SK-N-SH (cell line): ENCODE measurements around the gene NEAT1. TPM values are rescaled to one million over a fixed set of nuclear protein-coding genes. Genes with fewer than 3 reads are reported as not detected.

Source experiments
- CTCF ChIA-PET: fragments of 300-600, 350-600 bp; formaldehyde crosslinking; extraction: SDS; loops from one replicate; lab custom pipeline; 2021; lab: Yijun Ruan, JAX
- POLR2A ChIA-PET: fragments of 350-600 bp; sonication (Branson Sonifier 250); formaldehyde crosslinking; extraction: SDS; loops from one replicate; lab custom pipeline; 2020; ENCODE audit warnings: antibody characterized with exemption, inconsistent platforms; lab: Yijun Ruan, JAX
- DNase-seq: peaks from one replicate; pipeline ENCODE4 v3.0.0; 2012
- H2AFZ ChIP-seq: fragments of 200-600 bp; sonication (generic); 2 replicates; pipeline ENCODE4 v1.8.1; 2016; ENCODE audit warnings: antibody characterized with exemption, mild to moderate bottlenecking, low read depth
- H3F3A ChIP-seq: fragments of 200-600 bp; sonication (generic); replicated peaks from 2 replicates; pipeline ENCODE3; 2016; ENCODE audit warnings: antibody characterized with exemption, mild to moderate bottlenecking; ENCODE audit not compliant: insufficient read depth
- H3K27ac ChIP-seq, 2 experiments: fragments of 200-500 bp in 1 of 2; fragments of 200-600 bp in 1 of 2; sonication (Bioruptor generic) in 1 of 2; sonication (generic), shearing (Covaris generic) in 1 of 2; 2 replicates each; pipeline versions ENCODE4 v1.5.1 to v1.6.1; 2014 to 2016; ENCODE audit warnings: low read depth in 2 of 2, inconsistent platforms in 1 of 2, low read length in 1 of 2, mild to moderate bottlenecking in 1 of 2, mixed read lengths in 1 of 2
- H3K27me3 ChIP-seq: fragments of 200-600 bp; sonication (generic), shearing (Covaris generic); 2 replicates; pipeline ENCODE4 v1.6.1; 2016; ENCODE audit warnings: mixed run types; ENCODE audit not compliant: insufficient read depth
- H3K36me3 ChIP-seq, 2 experiments: fragments of 200-500 bp in 1 of 2; fragments of 200-600 bp in 1 of 2; sonication (Bioruptor generic) in 1 of 2; sonication (generic) in 1 of 2; replicated peaks in 1 of 2; 2 replicates each; pipeline versions ENCODE3 to v1.5.1; 2014 to 2016; ENCODE audit warnings: low read length in 1 of 2, mild to moderate bottlenecking in 1 of 2; ENCODE audit not compliant: insufficient read depth in 2 of 2, control insufficient read depth in 1 of 2
- H3K4me1 ChIP-seq, 2 experiments: fragments of 200-500 bp in 1 of 2; fragments of 200-600 bp in 1 of 2; sonication (Bioruptor generic) in 1 of 2; sonication (generic), shearing (Covaris generic) in 1 of 2; 2 replicates each; pipeline versions ENCODE4 v1.5.1 to v1.6.1; 2014 to 2016; ENCODE audit warnings: low read depth in 1 of 2, low read length in 1 of 2, mixed run types in 1 of 2; ENCODE audit not compliant: insufficient read depth in 2 of 2, control insufficient read depth in 1 of 2
- H3K4me2 ChIP-seq: fragments of 200-600 bp; sonication (generic), shearing (Covaris generic); 2 replicates; pipeline ENCODE4 v1.6.1; 2017; ENCODE audit warnings: mixed run types
- H3K4me3 ChIP-seq, 2 experiments: fragments of 200-500 bp in 1 of 2; fragments of 200-600 bp in 1 of 2; sonication (Bioruptor generic) in 1 of 2; sonication (generic), shearing (Covaris generic) in 1 of 2; 2 replicates each; pipeline versions ENCODE4 v1.5.1 to v1.8.1; 2014 to 2016; ENCODE audit warnings: low read depth in 2 of 2, inconsistent platforms in 1 of 2, low read length in 1 of 2, mild to moderate bottlenecking in 1 of 2, mixed read lengths in 1 of 2, moderate library complexity in 1 of 2
- H3K79me2 ChIP-seq: fragments of 200-600 bp; sonication (generic); 2 replicates; pipeline ENCODE4 v1.8.1; 2017; ENCODE audit warnings: mild to moderate bottlenecking; ENCODE audit not compliant: insufficient read depth
- H3K9ac ChIP-seq: fragments of 200-600 bp; sonication (generic); 2 replicates; pipeline ENCODE4 v1.6.1; 2017; ENCODE audit warnings: mixed run types
- H3K9me2 ChIP-seq: fragments of 200-600 bp; sonication (generic); 2 replicates; pipeline ENCODE4 v1.6.1; 2017; ENCODE audit warnings: mixed run types
- H3K9me3 ChIP-seq: fragments of 200-600 bp; sonication (generic); 2 replicates; pipeline ENCODE4 v1.6.1; 2017; ENCODE audit warnings: mixed run types, mild to moderate bottlenecking, moderate library complexity
- H4K20me1 ChIP-seq: fragments of 200-600 bp; sonication (generic); 2 replicates; pipeline ENCODE4 v1.6.1; 2017; ENCODE audit warnings: mild to moderate bottlenecking, mixed run types; ENCODE audit not compliant: insufficient read depth
- CHD2 ChIP-seq: fragments of 150-350 bp; IDR thresholded peaks from 2 replicates; pipeline ENCODE4 v1.6.1; 2018; ENCODE audit warnings: low read length; ENCODE audit not compliant: partially characterized antibody
- FOXJ3 ChIP-seq: sonication (generic); formaldehyde crosslinking; IDR thresholded peaks from 2 replicates; pipeline ENCODE4 v1.5.1; 2020; ENCODE audit warnings: mild to moderate bottlenecking, missing genetic modification reagents
- GATA2 ChIP-seq: sonication (generic); formaldehyde crosslinking; IDR thresholded peaks from 2 replicates; pipeline ENCODE4 v1.5.0; 2020; ENCODE audit warnings: mild to moderate bottlenecking, missing genetic modification reagents
- MEF2A ChIP-seq: IDR thresholded peaks from 2 replicates; pipeline ENCODE4 v1.4.0; 2012; ENCODE audit warnings: low read depth, borderline replicate concordance
- RAD21 ChIP-seq: IDR thresholded peaks from 2 replicates; pipeline ENCODE4 v1.6.1; 2012; ENCODE audit warnings: mild to moderate bottlenecking, low read length
- TEAD4 ChIP-seq: IDR thresholded peaks from 2 replicates; pipeline ENCODE4 v1.4.0; 2012; ENCODE audit warnings: mild to moderate bottlenecking, borderline replicate concordance; ENCODE audit not compliant: insufficient read depth
- WGBS: methylation state at CpG from one replicate; pipeline ENCODE4 v1.1.6; 2017; ENCODE audit warnings: low lambda C conversion rate; 5-methylcytosine and 5-hydroxymethylcytosine counted together
- polyA plus RNA-seq, 3 experiments: library from polyadenylated mRNA; depleted of rRNA; stranded (reverse); fragments of >200 nt; gene quantifications; 2 replicates each; pipeline ENCODE4 v1.2.3, GENCODE V29; 2012
- TF ChIP-seq, protein P1 (sequence below): IDR thresholded peaks from 2 replicates; pipeline ENCODE4 v1.6.1; 2012; ENCODE audit warnings: mild to moderate bottlenecking, low read depth, low read length, moderate library complexity
- TF ChIP-seq, protein P2 (sequence below): fragments of 150-350 bp; IDR thresholded peaks from 2 replicates; pipeline ENCODE4 v1.6.1; 2016; ENCODE audit warnings: mild to moderate bottlenecking, low read depth, low read length
- TF ChIP-seq, protein P3 (sequence below): IDR thresholded peaks from 2 replicates; pipeline ENCODE4 v1.4.0; 2012; ENCODE audit warnings: low read depth, borderline replicate concordance
- TF ChIP-seq, protein P4 (sequence below): IDR thresholded peaks from 2 replicates; pipeline ENCODE4; 2012

NEAT1 gene
- polyA plus RNA-seq, 1 of the 3 experiments (the other 2 are of a cell fraction): 435 TPM

DNA sequence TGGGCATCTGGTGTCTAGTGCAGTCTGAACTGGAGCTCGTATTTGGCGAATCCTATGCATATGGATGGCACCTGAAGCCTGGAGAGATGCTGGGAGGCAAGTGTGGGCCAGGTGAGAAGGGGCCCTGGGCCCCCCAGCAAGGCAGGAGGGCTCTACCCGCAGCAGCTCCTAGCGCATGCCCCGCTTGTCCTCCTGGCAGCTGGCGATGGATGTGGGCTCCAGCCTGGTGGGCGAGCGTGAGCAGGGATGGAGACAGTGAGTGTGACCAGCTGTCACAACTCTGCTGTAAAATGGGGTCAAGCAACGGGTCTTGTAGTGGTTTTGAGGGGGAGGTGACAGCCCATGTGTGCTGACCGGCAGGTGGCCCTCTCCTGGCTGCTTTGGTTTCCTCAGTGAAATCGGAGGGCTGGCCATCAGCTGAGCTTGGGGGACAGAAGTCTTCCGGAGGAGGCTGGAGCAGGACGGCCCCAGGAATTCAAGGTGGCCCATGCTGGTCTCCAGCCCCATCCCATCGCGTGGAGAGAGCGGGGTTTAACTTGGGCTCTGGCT is 24.2 kb upstream of the NEAT1 start (continued):
- TF ChIP-seq, protein P1, sequence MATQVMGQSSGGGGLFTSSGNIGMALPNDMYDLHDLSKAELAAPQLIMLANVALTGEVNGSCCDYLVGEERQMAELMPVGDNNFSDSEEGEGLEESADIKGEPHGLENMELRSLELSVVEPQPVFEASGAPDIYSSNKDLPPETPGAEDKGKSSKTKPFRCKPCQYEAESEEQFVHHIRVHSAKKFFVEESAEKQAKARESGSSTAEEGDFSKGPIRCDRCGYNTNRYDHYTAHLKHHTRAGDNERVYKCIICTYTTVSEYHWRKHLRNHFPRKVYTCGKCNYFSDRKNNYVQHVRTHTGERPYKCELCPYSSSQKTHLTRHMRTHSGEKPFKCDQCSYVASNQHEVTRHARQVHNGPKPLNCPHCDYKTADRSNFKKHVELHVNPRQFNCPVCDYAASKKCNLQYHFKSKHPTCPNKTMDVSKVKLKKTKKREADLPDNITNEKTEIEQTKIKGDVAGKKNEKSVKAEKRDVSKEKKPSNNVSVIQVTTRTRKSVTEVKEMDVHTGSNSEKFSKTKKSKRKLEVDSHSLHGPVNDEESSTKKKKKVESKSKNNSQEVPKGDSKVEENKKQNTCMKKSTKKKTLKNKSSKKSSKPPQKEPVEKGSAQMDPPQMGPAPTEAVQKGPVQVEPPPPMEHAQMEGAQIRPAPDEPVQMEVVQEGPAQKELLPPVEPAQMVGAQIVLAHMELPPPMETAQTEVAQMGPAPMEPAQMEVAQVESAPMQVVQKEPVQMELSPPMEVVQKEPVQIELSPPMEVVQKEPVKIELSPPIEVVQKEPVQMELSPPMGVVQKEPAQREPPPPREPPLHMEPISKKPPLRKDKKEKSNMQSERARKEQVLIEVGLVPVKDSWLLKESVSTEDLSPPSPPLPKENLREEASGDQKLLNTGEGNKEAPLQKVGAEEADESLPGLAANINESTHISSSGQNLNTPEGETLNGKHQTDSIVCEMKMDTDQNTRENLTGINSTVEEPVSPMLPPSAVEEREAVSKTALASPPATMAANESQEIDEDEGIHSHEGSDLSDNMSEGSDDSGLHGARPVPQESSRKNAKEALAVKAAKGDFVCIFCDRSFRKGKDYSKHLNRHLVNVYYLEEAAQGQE: no peak

DNA sequence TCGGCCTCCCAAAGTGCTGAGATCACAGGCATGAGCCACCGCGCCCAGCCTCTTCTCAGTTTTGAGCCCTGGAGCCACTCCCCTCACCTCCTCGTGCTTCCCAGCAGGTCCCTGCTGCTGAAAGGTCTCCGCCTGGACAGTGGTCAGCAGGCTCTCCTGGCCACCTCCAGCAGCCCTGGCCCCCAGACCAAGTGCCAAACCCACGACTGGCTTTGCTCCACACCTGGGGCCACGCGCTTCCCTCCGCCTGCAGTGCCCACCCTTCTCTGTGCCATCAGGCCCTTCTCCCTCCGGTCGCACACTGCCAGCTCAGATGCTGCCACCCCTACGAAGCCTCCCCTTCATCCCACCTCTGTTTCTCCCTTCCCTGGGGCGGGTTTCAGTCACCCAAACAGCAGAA is 23.3 kb upstream of the NEAT1 start:
- 94% methylated on average over 13 of the region's 13 CpGs for WGBS
- Histone ChIP-seq H2AFZ (no peak overlapping the region), H3K4me2 (no peak overlapping the region), H3K27me3 (no peaks in the 10 kb centered on the region), H3K4me1 (no peaks in the 10 kb centered on the region), H3K27ac (no peak overlapping the region), H3K9me3 (no peaks in the 10 kb centered on the region), H3K79me2 (peaks cover 5% of the 10 kb centered on the region; the same call in 1 of the 2 replicates), H3K36me3 (peaks cover 7 to 23% of the 10 kb centered on the region in 2 experiments), H3F3A (peaks cover 3% of the 10 kb centered on the region), H3K9me2 (no peaks in the 10 kb centered on the region), H3K4me3 (no peak overlapping the region), H3K9ac (no peak overlapping the region), H4K20me1 (no peaks in the 10 kb centered on the region)
- DNase-seq: no peak
- POLR2A ChIA-PET: no interaction called here
- no peak for TF ChIP-seq CHD2
- TF ChIP-seq, protein P2, sequence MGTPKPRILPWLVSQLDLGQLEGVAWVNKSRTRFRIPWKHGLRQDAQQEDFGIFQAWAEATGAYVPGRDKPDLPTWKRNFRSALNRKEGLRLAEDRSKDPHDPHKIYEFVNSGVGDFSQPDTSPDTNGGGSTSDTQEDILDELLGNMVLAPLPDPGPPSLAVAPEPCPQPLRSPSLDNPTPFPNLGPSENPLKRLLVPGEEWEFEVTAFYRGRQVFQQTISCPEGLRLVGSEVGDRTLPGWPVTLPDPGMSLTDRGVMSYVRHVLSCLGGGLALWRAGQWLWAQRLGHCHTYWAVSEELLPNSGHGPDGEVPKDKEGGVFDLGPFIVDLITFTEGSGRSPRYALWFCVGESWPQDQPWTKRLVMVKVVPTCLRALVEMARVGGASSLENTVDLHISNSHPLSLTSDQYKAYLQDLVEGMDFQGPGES: no peak
- TF ChIP-seq, protein P3, sequence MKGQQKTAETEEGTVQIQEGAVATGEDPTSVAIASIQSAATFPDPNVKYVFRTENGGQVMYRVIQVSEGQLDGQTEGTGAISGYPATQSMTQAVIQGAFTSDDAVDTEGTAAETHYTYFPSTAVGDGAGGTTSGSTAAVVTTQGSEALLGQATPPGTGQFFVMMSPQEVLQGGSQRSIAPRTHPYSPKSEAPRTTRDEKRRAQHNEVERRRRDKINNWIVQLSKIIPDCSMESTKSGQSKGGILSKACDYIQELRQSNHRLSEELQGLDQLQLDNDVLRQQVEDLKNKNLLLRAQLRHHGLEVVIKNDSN: no peak
- TF ChIP-seq TEAD4: no peak
- CTCF ChIA-PET: interaction anchor here (1.1 to 7.0 kb wide), 2 partner anchors 17 to 112 kb away, joined by 5 to 40 read pairs; no protein-coding TSS in a partner anchor

DNA sequence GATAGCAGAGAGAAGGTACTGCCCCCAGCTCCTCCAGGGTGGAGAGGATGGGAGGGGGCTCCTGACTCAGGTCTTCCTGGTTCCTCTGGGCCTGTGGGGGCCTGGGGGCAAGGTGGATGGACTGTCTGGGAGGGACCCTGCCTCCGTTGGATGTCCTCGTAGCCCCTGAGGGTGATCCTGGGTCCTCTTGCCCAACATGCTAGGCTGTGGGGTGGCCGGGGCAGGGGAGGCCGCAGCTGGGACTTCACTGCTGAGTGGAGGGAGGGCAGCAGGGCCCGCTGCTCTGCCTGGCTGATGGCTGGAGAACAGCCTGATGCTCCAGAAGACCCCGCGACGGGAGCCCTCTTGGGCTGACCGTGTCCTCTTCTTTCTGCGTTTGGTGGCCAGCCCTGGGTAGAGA is 22.8 kb upstream of the NEAT1 start:
- H3K27ac ChIP-seq: no peak overlapping the region
- no peaks in the 10 kb centered on the region for H3K27me3 ChIP-seq
- no peaks in the 10 kb centered on the region for H3K4me1 ChIP-seq
- H3K9me2 ChIP-seq: no peaks in the 10 kb centered on the region
- WGBS: 87% methylated on average over 3 of the region's 10 CpGs
- H3K79me2 ChIP-seq: peaks cover 3% of the 10 kb centered on the region; the same call in 1 of the 2 replicates
- peaks cover 3% of the 10 kb centered on the region for H3F3A ChIP-seq
- H3K4me2 ChIP-seq: no peak overlapping the region
- ChIA-PET CTCF (interaction anchor here (1.4 to 7.0 kb wide), 2 partner anchors 16 to 69 kb away, joined by 3 to 40 read pairs; no protein-coding TSS in a partner anchor), POLR2A (no interaction called here)
- TF ChIP-seq RAD21 (no peak), MEF2A (no peak), FOXJ3 (CRISPR knock-in tag) (no peak), GATA2 (CRISPR knock-in tag) (no peak)
- TF ChIP-seq, protein P4, sequence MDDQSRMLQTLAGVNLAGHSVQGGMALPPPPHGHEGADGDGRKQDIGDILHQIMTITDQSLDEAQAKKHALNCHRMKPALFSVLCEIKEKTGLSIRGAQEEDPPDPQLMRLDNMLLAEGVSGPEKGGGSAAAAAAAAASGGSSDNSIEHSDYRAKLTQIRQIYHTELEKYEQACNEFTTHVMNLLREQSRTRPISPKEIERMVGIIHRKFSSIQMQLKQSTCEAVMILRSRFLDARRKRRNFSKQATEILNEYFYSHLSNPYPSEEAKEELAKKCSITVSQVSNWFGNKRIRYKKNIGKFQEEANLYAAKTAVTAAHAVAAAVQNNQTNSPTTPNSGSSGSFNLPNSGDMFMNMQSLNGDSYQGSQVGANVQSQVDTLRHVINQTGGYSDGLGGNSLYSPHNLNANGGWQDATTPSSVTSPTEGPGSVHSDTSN: no peak
- TF ChIP-seq, protein P3: no peak
- no peaks in the 10 kb centered on the region for H3K9me3 ChIP-seq
- DNase-seq: no peak
- no peak overlapping the region for H3K9ac ChIP-seq
- no peak overlapping the region for H2AFZ ChIP-seq
- H3K36me3 ChIP-seq: peaks cover 7 to 24% of the 10 kb centered on the region in 2 experiments
- no peaks in the 10 kb centered on the region for H4K20me1 ChIP-seq
- H3K4me3 ChIP-seq: no peak overlapping the region
